GM19452 (cell line): ENCODE data around the gene CCNL2.

ENCODE experiments used
- ATAC-seq: cut with Tn5 transposase; IDR thresholded peaks from one replicate; pipeline ENCODE4 v1.9.1; 2021; ENCODE audit not compliant: unreplicated experiment

Gene CCNL2

DNA sequence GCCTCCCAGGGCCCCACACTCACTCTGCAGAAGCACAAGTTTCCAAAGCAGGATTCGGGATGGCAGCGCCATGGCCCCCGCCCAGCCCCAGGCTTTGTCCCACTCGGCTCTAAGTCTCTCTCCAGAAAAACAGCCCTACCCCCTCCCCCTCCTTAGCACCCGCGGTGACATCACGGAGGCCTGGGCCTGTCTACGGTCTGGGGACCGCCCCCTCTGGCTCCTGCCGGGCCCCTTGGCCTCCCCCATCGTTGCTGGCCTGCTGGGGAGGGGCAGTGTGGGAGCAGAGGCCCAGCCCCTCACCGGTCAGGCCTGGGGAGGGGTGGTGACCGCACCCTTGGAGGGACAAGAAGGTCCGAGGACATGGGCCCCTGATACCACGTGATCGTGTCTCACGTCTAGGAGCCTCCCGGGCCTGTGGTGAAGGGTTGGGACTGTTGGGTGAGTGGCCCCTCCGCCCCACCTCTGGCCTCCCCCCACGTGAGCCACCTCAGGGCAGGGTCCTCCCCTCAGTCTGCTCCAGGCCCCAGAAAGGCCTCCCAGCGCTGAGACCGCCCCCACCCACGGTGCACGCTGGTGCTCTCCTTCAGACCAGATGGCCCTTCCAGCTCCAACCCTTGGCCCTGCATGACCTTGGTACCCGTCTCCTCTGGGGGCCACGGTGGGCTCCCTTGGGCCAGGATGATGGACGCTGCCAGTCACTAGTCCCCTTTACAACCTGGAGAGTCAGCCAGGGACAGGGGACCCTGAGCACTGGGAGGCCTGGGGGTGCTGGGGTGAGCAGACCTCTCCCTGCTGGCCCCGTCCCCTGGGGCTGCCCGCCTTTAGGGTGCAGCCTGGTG, 40.5 kb downstream of the CCNL2 start, which contains the start of gene MXRA8:
MXRA8 (minus strand) TSS at position 123 of the 839 bp plus-strand sequence; CDS start at position 72, 51 bp downstream.
- no peak for ATAC-seq

DNA sequence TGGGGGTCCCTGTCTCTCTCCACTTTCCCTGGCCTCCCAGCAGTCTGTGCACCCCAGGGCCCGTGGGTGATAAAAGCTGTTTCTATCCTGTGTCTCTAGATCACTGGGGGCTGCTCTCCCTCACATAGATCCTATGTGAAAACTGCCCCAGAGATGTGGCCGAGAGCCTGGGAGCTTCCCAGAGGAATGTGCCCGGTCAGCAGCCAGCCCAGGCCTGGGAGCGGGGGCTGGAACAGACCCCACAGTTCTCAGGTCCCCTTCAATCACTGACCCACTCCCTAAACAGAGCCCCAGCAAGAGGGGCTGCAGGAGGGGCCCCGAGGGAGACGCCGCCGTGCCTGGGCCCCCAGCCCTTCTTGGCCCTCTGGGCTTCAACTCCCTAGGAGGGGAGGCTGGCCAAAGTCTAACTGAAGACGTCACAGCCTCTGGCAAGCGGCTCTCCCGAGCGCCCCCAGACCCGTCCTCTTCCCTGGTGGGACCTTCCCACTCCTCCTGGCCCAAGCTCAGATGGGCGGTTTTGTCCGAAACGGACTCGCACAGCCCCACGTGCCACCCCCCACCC, 41.2 kb downstream of the CCNL2 start:
- no peak for ATAC-seq

DNA sequence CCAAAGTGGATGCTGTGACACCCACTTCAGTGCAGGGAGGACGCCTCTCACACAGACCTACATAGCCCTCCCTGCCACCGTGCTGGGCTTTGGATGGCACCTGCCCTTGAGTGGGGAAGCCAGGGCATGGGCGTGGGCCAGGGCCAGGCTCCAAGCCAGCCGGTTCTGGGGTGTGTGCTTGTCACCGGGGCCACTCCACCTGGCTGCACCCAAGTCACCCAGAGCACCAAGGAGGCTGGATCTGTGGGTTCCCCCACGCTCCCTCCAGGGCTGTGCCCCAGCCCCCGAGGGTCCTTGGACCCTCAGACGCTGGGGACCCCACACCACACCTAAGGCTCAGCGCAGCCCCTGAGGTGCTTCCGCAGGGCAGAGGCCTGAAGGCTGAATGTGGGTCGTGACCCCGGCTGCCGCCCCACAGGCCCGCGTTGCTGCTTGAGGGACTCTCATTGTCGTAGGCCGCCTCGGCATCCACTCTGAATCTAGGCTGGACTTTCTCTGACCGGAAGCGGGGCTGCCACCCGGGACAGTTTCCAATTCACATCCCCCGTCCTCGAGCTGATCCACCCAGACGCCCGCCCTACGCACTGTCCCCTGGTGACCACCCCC, 42.2 kb downstream of the CCNL2 start:
- no peak for ATAC-seq

DNA sequence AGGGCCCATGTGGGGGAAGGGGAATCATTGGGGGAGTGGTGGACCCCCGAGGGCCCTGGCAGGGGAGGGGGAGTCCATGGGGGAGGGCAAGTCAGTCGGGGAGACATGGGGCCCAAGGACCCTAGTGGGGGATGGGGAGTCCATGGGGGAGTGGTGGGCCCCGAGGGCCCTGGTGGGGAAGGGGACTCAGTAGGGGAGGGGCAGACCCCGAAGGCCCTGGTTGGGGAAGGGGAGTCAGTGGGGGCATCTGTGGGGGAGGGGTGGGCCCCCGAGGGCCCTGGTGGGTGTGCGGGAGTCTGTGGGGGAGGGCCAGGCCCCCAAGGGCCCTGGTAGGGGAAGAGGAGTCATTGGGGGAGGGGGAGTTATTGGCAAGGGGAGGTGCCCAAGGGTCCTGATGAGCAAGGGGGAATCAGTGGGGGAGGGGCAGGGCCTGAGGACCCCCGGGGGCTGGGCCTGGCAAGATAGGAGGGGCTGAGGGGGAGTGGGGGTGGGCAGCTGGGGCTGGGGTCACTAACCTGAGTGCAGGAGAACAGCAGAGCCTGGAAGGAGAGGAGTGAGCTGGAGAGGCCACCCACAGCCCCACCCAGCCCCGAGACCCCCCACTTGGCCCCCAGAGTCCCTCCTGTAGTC, 42.9 kb downstream of the CCNL2 start:
- ATAC-seq: no peak

DNA sequence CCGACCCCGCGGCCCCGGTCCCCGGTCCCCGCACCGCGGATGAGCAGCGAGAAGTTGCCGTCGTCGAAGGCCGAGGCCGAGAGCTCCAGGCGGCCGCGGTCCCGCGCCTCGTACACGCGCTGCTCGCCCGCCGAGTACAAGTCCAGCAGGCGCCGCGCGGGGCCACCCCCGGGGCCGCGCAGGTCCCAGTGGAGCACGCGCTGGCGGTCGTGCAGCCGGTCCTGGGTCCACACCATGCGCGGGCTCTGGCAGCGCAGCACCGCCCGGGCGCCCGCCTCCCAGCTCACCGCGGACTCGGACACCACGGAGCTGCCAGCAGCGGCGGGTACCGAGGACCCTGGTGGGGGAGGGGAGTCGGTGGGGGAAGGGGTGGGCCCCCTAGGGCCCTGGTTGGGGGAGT, 43.7 kb downstream of the CCNL2 start:
- ATAC-seq: no peak

DNA sequence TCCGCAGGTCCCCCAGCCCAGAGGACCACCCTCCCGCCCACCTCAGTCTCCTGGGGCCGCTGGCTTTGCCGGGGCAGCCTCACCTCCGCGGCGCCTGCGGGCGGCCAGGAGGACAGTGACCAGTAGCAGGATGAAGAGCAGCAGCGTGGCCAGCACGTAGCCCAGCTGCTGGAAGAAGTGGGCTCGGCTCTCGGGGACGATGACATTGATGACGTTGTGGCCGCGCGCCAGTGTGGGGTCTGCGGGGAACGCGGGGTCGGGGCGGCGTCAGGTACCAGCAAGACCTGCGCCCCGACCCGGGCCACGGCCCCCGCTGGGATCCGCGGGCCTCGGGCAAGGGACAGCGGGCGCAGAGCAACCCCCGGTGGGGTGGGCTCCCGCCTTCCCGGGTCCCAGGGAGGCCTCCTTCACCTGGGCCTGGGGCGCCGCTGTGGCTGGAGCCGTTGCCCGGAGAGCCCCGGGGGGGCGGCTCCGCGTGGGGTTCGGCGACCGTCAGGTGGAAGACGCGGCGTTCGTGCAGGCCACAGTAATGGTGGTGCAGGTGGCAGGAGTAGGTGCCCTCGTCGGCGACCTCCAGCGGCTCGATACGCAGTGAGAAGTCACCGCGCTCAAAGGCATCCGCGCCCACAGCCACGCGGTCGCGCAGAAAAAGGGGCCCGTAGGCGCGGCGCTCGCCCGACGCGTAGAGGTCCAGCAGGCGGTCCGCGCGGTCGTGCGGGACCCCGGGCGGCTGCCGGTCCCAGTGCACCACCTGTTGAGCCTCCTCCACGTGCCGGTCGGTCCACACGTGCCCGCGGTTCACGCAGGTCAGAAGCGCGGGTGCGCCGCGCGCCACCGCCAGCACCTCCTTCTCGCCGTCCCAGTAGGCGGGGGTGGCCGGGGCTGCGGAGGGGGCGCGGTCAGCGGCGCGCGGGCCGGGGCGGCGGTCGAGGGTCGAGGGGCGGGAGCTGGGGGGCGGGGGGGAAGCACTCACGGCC, 44.6 kb downstream of the CCNL2 start:
- no peak for ATAC-seq

DNA sequence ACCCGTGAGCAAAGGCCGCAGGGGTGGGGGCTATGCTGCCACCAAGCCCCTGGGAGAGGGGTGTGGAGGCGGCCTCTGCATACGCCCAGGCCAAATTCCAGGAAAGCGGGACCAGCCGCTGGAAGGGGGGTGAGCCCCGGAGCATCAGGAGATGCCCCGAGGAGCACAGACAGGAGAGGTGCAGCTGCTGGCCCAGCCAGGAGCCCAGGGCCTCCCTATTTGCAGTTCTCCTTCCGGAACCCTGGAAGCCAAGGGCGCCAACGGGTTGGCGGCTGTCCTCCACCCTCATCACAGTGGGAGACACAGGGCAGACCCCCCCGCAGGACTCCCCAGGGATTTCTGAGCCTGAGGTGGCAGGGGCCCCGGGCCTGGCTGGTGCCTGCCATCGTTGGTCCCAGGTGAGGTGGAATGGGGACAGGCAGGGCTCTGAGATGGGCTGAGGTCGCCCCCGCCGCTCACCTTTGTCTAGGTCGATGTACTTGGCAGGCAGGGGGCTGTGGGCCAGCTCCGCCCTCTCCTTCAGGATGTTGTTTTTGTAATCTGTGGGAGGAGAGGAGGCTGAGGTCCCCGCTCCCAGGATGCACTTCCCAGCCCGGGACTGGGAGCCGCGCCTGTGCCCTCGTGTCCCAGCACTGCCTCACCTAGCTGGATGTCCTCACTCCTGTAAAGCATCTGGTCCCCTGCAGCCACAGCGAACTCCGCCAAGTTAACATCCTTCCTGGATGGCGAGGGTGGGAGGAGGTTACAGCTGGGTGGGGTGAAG, 45.6 kb downstream of the CCNL2 start:
- no peak for ATAC-seq

DNA sequence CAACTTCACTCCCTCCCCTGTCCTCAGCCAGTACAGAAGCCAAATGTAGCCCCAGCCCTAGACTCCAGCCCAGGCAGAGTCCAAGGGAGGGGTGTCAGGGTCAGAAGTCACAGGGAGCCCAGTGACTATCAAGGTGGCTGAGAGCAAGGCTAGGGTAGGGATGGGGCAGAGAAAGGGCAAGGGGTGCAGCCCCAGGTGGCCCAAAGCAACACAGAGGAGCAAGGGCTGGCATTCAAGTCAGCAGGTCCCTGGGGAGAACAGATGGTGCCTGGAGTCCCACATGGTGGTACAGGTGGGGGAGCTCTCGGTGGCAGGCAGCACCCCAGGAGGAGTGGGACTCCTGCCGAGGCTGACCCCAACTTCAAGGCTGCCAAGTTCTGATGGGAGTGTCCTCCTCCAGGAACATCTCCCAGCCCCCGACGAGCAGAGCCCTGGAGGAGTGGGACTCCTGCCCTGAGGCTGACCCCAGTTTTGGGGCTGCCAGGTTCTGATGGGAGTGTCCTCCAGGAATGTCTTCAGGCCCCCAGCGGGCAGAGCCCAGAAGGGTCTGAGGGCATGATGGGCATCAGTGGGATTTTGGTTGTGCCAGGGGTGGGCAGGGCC, 46.2 kb downstream of the CCNL2 start:
- no peak for ATAC-seq

DNA sequence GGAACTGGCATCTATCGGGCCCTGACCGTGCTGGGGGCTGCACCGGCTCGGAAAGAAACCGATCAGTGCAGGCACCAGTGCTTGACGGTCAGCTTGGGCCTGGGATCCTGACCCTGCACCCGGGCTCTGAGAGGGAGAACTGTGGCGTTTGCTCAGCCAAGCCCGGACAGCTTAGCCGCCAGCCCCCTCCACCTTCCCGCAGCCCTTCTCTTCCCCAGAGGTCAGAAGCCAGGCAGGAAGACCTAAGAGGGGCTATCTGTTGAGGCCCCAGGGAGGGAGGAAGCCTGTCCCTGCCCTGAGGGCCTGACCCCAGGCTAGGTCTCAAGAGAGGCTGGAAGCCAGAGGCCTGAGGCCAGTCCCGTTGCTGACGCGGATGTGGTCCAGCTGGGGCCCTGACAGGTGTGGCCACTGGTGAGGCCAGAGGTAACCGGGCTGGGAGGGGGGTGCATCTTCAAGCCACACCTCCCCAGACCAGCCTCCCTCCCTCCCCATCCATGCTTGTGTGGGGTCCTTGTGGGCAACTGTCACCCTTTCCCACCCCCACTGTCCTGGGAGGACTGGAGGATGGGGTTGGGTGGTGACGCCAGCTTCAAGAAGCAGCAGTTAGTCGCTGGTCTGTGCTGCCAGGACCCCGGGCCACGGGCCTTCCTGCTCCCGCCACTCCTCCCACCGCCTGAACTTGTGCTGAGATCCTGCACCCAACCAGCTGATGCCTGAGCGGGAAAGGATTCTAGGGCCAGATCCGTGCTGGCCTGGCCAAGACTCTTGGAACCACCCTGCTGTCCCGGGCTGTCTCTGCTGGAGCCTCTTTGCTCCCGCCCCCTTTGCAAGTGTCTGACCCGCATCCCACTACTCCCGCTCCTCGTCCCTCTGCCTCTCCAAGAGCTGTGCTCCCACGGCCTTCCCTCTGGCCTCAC, 47.4 kb downstream of the CCNL2 start:
- no peak for ATAC-seq

DNA sequence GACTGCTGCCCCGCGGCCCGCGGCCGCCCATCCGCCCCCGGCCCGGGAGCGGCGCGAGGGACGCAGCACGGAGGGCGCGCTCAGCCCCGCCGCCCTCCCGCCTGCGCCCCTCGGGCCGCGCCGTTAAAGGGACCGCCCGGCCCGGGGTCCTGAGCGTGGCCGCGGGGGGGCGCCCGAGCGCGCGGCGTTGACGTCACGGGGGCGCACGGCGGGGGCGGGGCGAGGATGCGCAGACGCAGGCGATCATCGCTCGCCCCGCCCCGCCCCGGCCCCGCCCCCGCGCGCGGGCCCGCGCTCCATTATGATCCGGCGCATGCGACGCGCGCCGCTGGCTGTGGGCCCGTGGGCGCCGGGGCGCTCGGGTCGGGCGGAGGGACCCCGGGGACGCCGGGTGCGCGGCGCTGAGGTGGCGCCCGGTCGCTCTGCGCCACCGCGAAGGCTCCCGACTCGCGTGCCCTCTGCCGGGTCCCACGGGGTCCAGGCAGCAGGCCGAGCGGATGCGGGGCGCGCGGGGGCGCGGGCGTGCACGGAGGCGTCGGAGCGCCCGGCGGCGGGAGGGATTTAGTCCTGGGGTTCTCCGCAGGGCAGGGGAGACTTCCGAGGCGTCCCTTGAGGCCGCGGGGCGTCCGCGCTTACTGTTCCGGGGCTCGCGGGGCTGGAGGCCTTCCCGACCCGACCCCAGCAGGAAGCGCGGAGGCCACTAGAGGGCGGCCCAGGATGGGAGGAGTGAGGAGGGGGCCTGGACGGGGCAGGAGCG, 49.7 kb downstream of the CCNL2 start, which contains the start of gene DVL1:
DVL1 (minus strand) TSS at position 163 of the 757 bp plus-strand sequence. CDS start 353 bp downstream, outside the sequence.
- ATAC-seq: peak; percentile 56

DNA sequence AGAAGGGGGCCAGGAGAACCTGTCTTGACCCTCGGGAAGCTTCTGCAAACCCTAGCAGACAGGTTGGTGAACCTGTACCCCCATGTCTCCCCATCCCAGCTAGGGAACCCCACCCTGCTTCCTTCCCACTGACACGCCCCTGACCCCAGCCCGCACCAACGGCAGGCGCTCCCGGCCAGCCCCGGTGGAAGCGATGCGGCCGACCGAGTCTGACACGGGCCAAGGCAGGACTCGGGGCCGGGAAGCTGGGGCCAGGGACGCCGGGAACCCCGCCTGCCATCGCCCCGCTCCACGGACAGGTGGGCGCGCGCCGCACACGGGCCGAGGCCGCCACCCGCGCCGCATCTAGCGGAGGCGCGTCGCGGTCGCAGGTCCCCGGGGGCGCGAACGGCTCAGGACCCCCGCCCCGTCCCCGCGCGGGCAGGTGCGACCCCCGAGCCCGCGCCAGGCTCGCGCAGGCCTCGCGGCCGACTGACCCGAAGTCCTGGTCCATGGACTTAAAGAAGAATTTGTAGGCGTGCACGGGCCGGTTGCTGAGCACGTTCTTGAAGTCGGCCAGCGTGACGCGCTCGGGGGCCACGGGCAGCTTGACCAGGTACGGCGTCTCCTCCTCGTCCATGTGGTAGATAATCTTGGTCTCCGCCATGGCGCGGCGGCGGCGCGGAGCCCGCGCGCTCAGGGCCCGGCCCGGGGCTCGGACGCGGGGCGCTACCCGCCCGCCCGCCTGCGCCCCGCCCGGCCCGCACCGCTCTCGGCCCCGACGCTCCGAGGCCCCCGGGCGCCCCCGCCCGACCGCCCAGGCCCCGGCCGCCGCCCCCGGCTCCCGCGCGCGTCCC, 50.5 kb downstream of the CCNL2 start:
- ATAC-seq: peak; percentile 25

DNA sequence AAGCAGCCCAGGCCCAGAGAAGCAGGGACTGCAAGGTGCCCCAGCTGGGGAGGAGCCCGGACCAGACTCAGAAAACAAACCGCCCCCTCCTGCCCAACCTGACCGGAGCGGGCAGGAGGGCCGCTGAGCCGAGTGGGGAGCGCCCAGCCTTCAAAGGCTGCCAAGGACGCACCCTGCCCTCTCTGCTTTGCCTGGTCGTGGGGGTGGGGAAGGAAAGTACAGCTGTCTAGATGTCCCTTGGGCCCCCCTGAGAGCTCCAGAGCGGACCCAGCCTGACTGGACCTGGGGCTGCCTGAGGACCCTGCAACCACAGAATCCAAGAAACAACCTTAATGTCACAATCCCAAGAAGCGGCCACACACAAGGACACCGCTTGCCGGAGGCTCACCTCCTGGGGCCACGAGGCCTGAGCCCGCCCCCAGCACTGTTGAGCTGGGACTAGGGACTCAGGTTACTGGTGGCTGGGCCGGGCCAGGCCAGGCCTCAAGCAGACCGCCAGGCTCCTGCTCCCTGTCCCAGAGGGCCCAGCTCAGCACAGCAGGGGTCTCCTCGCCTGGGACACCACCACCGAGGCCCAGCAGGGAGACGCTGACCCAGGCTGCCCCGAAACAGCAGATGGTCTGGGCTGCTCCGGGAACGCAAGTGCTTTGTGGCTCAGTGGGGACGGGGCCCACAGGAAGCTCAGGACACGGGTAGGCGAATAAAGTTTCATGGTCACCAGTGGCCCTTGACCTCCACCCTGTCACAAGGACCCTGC, 51.3 kb downstream of the CCNL2 start:
- ATAC-seq: no peak

DNA sequence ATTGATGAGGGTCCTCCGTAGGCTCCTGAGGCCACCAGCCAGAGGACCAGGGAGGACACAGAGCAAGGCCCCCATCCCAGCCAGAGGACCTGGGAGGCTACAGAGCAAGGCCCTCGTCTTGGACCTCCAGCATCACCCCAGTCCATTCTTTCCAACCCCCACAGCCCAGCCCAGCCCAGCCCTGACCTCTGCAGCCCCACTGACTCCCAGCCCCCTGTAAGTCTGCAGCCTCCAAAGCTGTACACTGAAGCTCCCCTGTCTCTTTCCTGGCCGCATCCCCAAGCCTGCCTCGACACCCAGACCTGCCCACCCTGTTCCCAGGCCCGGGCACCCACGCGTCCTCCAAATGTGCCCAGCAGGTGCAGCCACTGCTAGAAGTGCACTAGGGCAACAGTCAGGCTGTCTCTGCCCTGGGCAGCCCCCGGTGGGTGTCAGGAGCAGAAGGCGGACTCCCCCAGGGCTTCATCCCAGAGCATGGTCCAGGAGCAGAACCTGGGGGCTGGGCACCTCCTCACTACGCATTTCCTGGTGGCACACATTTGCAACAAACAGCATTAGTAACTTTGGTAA, 52.0 kb downstream of the CCNL2 start:
- ATAC-seq: no peak

DNA sequence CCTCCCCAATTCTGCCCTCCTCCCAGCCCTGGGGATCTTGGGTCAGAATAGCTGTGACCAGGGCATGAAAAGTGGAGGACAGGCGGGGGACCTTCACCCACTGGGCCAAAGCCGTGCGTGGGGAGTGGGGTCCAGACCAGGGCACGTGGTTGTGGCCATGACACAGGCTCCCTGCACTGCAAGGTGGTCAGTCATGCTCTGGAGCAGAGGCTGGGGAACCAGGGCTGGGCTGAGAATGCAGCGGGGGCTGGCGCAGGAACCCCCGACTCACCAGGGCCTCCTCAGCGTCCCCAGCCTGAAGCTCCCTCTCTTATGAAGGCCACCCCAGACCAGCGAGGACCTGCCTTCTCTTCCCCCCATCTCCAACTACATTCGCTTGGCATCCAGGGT, 52.6 kb downstream of the CCNL2 start:
- ATAC-seq: no peak

DNA sequence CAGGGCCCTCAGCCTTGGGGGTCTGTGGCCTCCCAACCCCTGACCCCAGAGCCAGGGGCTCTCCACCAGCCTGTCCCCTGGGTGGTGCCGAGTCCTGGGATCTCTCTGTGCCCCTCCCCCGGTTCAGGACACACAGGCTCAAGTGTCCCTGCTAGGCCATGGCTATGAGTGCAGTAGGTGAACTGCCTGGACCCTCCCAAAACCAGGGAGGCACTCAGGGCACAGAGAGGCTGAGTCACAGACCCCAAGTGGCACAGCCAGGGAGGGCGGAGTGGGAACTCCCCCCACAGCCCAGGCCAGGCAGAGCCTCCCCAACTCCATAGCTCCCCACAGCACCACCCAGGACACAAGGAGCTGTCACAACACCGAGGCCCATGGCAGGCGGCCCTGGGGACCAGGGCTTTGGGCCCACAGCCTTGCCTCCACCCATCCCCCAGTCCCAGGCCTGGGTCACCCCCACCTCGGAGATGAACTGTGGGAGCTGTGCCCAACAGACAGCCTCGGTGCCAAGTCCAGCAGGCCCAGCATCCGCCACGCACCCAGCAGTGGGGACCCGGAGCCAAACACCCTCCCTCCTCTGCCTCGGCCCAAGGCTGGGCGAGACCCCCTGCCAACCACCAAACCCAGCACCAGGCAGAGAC, 53.2 kb downstream of the CCNL2 start:
- no peak for ATAC-seq
